HCT116 (cell line): ENCODE measurements around the gene FREM3.

Experiments used
- EZH2 ChIP-seq: fragments of 200-600 bp; sonication (generic); IDR thresholded peaks from 2 replicates; pipeline ENCODE4 v1.6.1; 2017; ENCODE audit warnings: antibody characterized with exemption, mixed run types
- SRF ChIP-seq: IDR thresholded peaks from 2 replicates; pipeline ENCODE4 v1.6.1; 2012; ENCODE audit warnings: low read depth
- TF ChIP-seq, protein P1 (sequence below): IDR thresholded peaks from 2 replicates; pipeline ENCODE4 v1.6.1; 2012; ENCODE audit warnings: low read depth

GRCh38 chr4:143701365-143701764, 890 bp upstream of the FREM3 start:
- TF ChIP-seq SRF (no peak), EZH2 (no peak)
- TF ChIP-seq, protein P1, sequence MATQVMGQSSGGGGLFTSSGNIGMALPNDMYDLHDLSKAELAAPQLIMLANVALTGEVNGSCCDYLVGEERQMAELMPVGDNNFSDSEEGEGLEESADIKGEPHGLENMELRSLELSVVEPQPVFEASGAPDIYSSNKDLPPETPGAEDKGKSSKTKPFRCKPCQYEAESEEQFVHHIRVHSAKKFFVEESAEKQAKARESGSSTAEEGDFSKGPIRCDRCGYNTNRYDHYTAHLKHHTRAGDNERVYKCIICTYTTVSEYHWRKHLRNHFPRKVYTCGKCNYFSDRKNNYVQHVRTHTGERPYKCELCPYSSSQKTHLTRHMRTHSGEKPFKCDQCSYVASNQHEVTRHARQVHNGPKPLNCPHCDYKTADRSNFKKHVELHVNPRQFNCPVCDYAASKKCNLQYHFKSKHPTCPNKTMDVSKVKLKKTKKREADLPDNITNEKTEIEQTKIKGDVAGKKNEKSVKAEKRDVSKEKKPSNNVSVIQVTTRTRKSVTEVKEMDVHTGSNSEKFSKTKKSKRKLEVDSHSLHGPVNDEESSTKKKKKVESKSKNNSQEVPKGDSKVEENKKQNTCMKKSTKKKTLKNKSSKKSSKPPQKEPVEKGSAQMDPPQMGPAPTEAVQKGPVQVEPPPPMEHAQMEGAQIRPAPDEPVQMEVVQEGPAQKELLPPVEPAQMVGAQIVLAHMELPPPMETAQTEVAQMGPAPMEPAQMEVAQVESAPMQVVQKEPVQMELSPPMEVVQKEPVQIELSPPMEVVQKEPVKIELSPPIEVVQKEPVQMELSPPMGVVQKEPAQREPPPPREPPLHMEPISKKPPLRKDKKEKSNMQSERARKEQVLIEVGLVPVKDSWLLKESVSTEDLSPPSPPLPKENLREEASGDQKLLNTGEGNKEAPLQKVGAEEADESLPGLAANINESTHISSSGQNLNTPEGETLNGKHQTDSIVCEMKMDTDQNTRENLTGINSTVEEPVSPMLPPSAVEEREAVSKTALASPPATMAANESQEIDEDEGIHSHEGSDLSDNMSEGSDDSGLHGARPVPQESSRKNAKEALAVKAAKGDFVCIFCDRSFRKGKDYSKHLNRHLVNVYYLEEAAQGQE = no peak
